ENCODE results near the gene MDFI. TPM values are rescaled to one million over a fixed set of nuclear protein-coding genes. Genes with fewer than 3 reads are reported as not detected.

Gene MDFI
- total RNA-seq, 4 donors from 2014 or later: 14.4 to 80.0 (median 23.4) TPM

GRCh38 chr6:41621802-41622201 lies 16.5 kb upstream of the MDFI start:
- TF ChIP-seq CTCF (IDR thresholded peaks at IDR 0.05): no peak
- TF ChIP-seq POLR2A (IDR thresholded peaks at IDR 0.05): no peak
- H3K4me3 ChIP-seq: no peak overlapping the region
- H3K4me1 ChIP-seq: no peaks in the 10 kb centered on the region
- no peak overlapping the region for H3K27ac ChIP-seq
- H3K9me3 ChIP-seq: no peaks in the 10 kb centered on the region
- no peaks in the 10 kb centered on the region for H3K36me3 ChIP-seq
- no peak for DNase-seq
- intact Hi-C loops (cut with DNase I; ENCODE audit: low total_unique reads): no loop called here
- H3K27me3 ChIP-seq: no peaks in the 10 kb centered on the region

- no peak for TF ChIP-seq CTCF (IDR thresholded peaks at IDR 0.05)
- no peak for TF ChIP-seq POLR2A (IDR thresholded peaks at IDR 0.05)
- Histone ChIP-seq H3K4me1 (no peaks in the 10 kb centered on the region), H3K27me3 (no peaks in the 10 kb centered on the region), H3K4me3 (no peak overlapping the region), H3K27ac (no peak overlapping the region), H3K9me3 (no peaks in the 10 kb centered on the region), H3K36me3 (no peaks in the 10 kb centered on the region)
- intact Hi-C loops (cut with DNase I; ENCODE audit: low total_unique reads): no loop called here
- DNase-seq: no peak
These were observed 15.9 kb upstream of the MDFI start for GRCh38 chr6:41622206-41622988.

- no peak for DNase-seq
- Histone ChIP-seq H3K4me1 (no peaks in the 10 kb centered on the region), H3K27me3 (no peaks in the 10 kb centered on the region), H3K36me3 (no peaks in the 10 kb centered on the region), H3K4me3 (no peak overlapping the region), H3K9me3 (no peaks in the 10 kb centered on the region), H3K27ac (no peak overlapping the region)
- intact Hi-C loops (cut with DNase I; ENCODE audit: low total_unique reads): no loop called here
- TF ChIP-seq CTCF (IDR thresholded peaks at IDR 0.05) (no peak), POLR2A (IDR thresholded peaks at IDR 0.05) (no peak)
These were observed 14.9 kb upstream of the MDFI start for GRCh38 chr6:41623330-41623729.

- TF ChIP-seq CTCF (IDR thresholded peaks at IDR 0.05) (no peak), POLR2A (IDR thresholded peaks at IDR 0.05) (no peak)
- H3K36me3 ChIP-seq: no peaks in the 10 kb centered on the region
- no peak overlapping the region for H3K27ac ChIP-seq
- intact Hi-C loops (cut with DNase I; ENCODE audit: low total_unique reads): no loop called here
- no peaks in the 10 kb centered on the region for H3K4me1 ChIP-seq
- no peak overlapping the region for H3K4me3 ChIP-seq
- H3K9me3 ChIP-seq: no peaks in the 10 kb centered on the region
- H3K27me3 ChIP-seq: no peaks in the 10 kb centered on the region
- DNase-seq: no peak
These were observed 13.5 kb upstream of the MDFI start for GRCh38 chr6:41624621-41625380.

- Histone ChIP-seq H3K36me3 (no peaks in the 10 kb centered on the region), H3K27ac (no peak overlapping the region), H3K9me3 (no peaks in the 10 kb centered on the region), H3K27me3 (no peaks in the 10 kb centered on the region), H3K4me3 (no peak overlapping the region), H3K4me1 (no peaks in the 10 kb centered on the region)
- no peak for DNase-seq
- intact Hi-C loops (cut with DNase I; ENCODE audit: low total_unique reads): no loop called here
- TF ChIP-seq POLR2A (IDR thresholded peaks at IDR 0.05): no peak
These were observed 12.8 kb upstream of the MDFI start for GRCh38 chr6:41625442-41625841.

Data from uterus (tissue), 4 donors.